IPS DF 6.9 (cell line): ENCODE measurements around the gene CLEC11A.
"Not testable (repeated sequence)": the region's sequence is repeated elsewhere in the genome, so short reads cannot be mapped to it uniquely, and the experiment has no call there.

Source experiments
- DNase-seq: peaks from one replicate; pipeline ENCODE4 v3.0.0-alpha.2; 2013; ENCODE audit warnings: low read depth, low spot score
- H3K27ac ChIP-seq: one replicate; pipeline ENCODE4 v1.5.1; 2013; ENCODE audit warnings: low read length, control low read depth
- H3K27me3 ChIP-seq: 2 replicates; pipeline ENCODE4 v1.6.1; 2013; ENCODE audit warnings: mild to moderate bottlenecking, low read length; ENCODE audit not compliant: control insufficient read depth, insufficient read depth
- H3K36me3 ChIP-seq: 2 replicates; pipeline ENCODE4 v1.6.1; 2013; ENCODE audit warnings: low read length; ENCODE audit not compliant: control insufficient read depth, insufficient read depth
- H3K4me1 ChIP-seq: 2 replicates; pipeline ENCODE4 v1.6.1; 2013; ENCODE audit warnings: low read length; ENCODE audit not compliant: control insufficient read depth, insufficient read depth
- H3K4me3 ChIP-seq: 2 replicates; pipeline ENCODE4 v1.5.1; 2013; ENCODE audit warnings: mild to moderate bottlenecking, low read length
- H3K9me3 ChIP-seq: 2 replicates; pipeline ENCODE4 v1.6.1; 2013; ENCODE audit warnings: low read length, inconsistent platforms; ENCODE audit not compliant: control insufficient read depth, insufficient read depth
- WGBS: extraction: QIAGEN DNeasy Blood & Tissue Kit; methylation state at CpG from one replicate; pipeline ENCODE4 v1.1.7; 2013; ENCODE audit warnings: mixed read lengths, missing lambda C conversion rate; ENCODE audit not compliant: insufficient read length, insufficient coverage; 5-methylcytosine and 5-hydroxymethylcytosine counted together

CLEC11A gene

DNA sequence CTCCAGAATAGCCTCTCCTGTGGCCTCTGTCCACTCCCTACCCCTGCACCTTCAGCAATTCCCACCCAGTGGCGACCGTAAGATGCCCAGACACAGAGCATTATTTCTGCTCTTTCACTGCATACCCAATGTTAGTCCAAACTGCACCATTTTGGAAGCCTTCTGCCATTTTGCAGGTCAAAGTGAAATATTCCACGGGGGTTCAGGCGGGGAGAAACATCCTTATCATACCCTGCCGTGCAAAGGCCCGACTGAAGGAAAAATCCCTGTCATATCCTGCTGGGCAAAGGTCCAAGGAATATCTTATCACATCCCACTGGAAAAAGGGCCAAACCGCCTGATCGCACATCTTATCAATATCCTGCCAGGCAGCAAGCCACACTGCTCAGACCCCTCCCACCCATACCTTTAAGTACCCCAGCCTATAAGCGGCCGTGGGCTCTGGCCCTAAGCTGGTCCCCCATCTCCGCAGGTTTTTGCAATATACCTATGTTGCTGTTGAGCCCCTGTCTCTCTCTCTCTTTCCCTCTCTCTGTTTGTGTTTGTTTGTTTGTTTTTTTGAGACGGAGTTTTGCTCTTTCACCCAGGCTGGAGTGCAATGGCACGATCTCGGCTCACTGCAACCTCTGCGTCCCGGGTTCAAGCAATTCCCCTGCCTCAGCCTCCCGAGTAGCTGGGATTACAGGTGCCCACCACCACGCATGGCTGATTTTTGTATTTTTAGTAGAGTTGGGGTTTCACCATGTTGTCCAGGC lies 18.2 kb downstream of the CLEC11A start:
- no CpG with 5 or more reads among the region's 18 CpGs for WGBS
- Histone ChIP-seq H3K4me3 (no peak overlapping the region), H3K27me3 (no peaks in the 10 kb centered on the region), H3K4me1 (no peaks in the 10 kb centered on the region), H3K27ac (no peak overlapping the region), H3K9me3 (peaks cover 17% of the 10 kb centered on the region), H3K36me3 (no peaks in the 10 kb centered on the region)
- no peak for DNase-seq

DNA sequence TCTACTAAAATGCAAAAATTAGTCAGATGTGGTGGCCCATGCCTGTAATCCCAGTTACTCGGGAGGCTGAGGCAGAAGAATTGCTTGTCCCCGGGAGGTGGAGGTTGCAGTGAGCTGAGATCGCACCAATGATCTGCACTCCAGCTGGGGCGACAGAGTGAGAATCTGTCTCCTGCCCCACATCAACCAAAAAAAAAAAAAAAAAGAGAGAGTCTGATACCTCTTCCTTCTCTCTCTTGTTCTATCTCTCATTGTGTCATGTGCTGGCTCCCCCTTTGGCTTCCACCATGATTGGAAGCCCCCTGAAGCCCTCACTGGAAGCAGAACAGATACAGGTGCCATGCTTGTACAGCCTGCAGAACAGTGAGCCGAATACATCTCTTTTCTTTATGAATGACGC lies 20.4 kb downstream of the CLEC11A start:
- no peaks in the 10 kb centered on the region for H3K27me3 ChIP-seq
- WGBS, result no CpG with 5 or more reads among the region's 6 CpGs

DNA sequence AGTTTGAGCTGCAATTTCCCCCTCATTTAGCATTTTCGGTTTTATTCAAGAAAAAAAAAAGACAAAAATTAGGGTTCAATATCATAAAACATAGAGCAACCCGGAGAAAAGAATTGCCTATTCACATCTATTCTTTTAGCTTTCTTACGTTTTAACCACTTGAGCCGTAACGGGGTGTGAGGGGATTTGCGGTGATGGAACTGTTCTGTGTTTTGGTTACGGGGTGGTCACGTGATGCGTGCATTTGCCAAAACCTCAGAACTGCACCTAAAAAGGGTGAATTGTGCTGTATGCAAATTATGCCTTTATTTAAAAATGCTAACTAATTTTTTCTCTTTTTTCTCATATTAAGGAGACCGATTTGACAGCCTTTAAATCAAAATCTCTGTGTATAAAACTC lies 22.1 kb downstream of the CLEC11A start:
- Histone ChIP-seq H3K27me3 (no peaks in the 10 kb centered on the region), H3K4me3 (no peak overlapping the region), H3K27ac (no peak overlapping the region), H3K9me3 (peaks cover 8% of the 10 kb centered on the region), H3K36me3 (no peaks in the 10 kb centered on the region), H3K4me1 (no peaks in the 10 kb centered on the region)
- WGBS, result no CpG with 5 or more reads among the region's 10 CpGs
- no peak for DNase-seq

More for the DNA sequence above, 20.4 kb downstream of the CLEC11A start:
- no peak for DNase-seq
- Histone ChIP-seq H3K4me3 (no peak overlapping the region), H3K27ac (no peak overlapping the region), H3K4me1 (no peaks in the 10 kb centered on the region), H3K36me3 (no peaks in the 10 kb centered on the region), H3K9me3 (peaks cover 16% of the 10 kb centered on the region)

DNA sequence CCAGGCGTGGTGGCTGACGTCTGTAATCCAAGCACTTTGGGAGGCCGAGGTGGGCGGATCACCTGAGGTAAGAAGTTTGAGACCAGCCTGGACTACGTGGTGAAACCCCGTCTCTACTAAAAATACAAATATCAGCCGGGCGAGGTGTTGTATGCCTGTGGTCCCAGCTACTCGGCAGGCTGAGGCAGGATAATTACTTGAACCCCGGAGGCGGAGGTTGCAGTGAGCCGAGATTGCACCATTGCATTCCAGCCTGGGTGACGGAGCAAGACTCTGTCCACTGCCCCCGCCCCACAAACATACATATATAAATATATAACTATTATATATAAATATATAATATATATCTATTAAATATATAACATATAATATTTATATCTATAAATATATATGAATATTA lies 24.0 kb downstream of the CLEC11A start:
- not testable (repeated sequence) for H3K36me3 ChIP-seq, H3K4me1 ChIP-seq, H3K27me3 ChIP-seq, H3K4me3 ChIP-seq, H3K9me3 ChIP-seq, DNase-seq, H3K27ac ChIP-seq
- no CpG with 5 or more reads among the region's 14 CpGs for WGBS

DNA sequence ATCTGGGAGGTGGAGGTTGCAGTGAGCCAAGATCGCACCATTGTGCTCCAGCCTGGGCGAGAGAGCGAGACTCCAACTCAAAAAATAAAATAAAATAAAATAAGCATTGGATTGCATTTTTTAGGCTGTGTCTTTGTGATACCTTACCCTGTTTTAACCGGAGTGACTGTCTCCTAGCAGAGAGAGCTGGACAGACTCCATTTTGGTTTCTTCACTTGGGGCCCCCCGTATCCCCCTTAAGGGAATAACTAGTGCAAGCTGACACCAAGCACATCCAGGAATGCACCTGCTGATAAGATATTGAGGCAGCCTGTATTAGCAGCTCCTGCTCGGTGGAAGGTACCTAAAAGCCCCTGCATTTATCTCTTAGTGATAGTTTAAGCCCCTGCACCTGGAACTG lies 26.3 kb downstream of the CLEC11A start:
- no peak overlapping the region for H3K27ac ChIP-seq
- H3K9me3 ChIP-seq, result no peaks in the 10 kb centered on the region; the same call in none of the 2 replicates
- no peaks in the 10 kb centered on the region for H3K27me3 ChIP-seq
- DNase-seq, result no peak
- WGBS, result no CpG with 5 or more reads among the region's 6 CpGs
- no peaks in the 10 kb centered on the region for H3K4me1 ChIP-seq
- no peak overlapping the region for H3K4me3 ChIP-seq
- H3K36me3 ChIP-seq, result no peaks in the 10 kb centered on the region

DNA sequence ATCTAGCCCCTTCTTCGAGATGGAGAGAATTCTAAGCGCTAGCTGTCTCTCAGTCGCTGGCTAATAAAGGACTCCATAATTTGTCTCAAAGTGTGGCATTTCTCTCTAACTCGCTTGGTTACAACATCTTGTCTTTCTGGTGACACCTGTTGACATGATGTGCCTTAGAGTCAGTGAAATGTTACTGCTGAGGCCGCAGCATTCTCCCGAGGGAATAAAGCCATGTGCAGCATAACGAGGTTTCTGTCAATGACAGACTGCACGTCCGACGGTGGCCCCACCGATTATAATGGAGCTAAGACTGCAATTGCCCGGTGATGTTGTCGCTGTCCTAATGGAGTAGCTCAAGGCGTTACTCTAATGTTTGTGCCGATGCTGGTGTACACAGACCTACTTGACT lies 26.8 kb downstream of the CLEC11A start:
- Histone ChIP-seq H3K4me3 (no peak overlapping the region), H3K36me3 (no peaks in the 10 kb centered on the region), H3K27me3 (no peaks in the 10 kb centered on the region), H3K9me3 (no peaks in the 10 kb centered on the region; the same call in none of the 2 replicates), H3K4me1 (no peaks in the 10 kb centered on the region), H3K27ac (no peak overlapping the region)
- WGBS, result no CpG with 5 or more reads among the region's 15 CpGs
- no peak for DNase-seq

DNA sequence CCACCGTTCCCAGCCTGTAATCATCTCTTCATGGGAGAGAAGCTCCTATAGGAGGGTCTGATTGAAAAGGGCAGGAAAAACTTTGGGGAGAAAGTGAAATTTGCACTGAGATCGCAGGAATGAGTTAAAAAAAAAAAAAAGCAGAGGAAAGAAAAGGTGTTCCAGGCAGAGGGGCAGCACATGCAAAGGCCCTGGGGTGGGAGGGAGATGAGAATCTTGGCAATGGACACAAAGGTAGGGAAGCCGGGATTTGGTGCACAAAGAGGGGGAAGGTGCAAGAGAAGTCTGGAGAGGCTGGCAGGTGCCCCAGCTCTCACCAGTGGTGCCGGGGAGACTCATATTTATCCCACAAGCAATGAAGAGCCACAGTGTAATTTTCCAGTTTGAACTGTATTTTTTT lies 30.7 kb downstream of the CLEC11A start:
- no peaks in the 10 kb centered on the region; the same call in none of the 2 replicates for H3K9me3 ChIP-seq
- no peaks in the 10 kb centered on the region for H3K27me3 ChIP-seq
- no CpG with 5 or more reads among the region's 4 CpGs for WGBS
- DNase-seq, result no peak
- no peaks in the 10 kb centered on the region for H3K36me3 ChIP-seq
- H3K27ac ChIP-seq, result no peak overlapping the region
- no peaks in the 10 kb centered on the region for H3K4me1 ChIP-seq
- H3K4me3 ChIP-seq, result no peak overlapping the region

DNA sequence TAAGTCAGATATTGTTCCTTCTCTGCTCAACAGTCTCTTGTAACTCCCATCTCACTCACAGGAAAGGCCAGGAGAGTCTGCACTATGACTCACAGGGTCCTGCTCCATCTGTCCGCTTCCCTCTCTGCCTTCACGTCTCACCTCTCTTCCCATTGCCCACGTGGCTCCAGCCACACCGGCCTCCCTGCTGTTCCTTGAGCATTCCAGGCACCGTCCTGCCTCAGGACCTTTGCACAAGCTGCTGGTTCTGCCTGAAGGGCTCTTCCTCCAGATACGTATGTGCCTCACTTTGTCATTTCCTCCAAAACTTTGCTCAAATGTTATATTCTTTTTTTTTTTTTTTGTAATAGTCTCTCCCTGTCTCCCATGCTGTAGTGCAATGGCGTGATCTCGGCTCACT lies 33.1 kb downstream of the CLEC11A start:
- not testable (repeated sequence) for H3K4me3 ChIP-seq, H3K27ac ChIP-seq, H3K9me3 ChIP-seq, H3K36me3 ChIP-seq, H3K4me1 ChIP-seq, DNase-seq, H3K27me3 ChIP-seq
- no CpG with 5 or more reads among the region's 8 CpGs for WGBS

DNA sequence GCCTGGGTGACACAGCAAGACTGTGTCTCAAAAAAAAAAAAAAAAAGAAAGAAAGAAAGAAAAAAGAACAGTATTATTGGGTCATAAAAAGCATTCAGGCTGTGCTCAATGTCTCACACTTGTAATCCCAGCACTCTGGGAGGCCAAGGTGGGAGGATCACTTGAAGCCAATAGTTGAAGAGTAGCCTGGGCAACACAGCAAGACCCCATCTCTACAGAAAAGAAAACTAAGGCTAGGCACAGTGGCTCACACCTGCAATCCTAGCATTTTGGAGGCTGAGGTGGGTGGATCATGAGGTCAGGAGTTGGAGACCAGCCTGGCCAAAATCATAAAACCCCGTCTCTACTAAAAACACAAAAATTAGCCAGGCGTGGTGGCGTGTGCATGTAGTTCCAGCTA lies 34.5 kb downstream of the CLEC11A start:
- H3K9me3 ChIP-seq, H3K36me3 ChIP-seq, DNase-seq, H3K27me3 ChIP-seq, H3K4me3 ChIP-seq, H3K4me1 ChIP-seq, H3K27ac ChIP-seq: not testable (repeated sequence)
- no CpG with 5 or more reads among the region's 3 CpGs for WGBS

DNA sequence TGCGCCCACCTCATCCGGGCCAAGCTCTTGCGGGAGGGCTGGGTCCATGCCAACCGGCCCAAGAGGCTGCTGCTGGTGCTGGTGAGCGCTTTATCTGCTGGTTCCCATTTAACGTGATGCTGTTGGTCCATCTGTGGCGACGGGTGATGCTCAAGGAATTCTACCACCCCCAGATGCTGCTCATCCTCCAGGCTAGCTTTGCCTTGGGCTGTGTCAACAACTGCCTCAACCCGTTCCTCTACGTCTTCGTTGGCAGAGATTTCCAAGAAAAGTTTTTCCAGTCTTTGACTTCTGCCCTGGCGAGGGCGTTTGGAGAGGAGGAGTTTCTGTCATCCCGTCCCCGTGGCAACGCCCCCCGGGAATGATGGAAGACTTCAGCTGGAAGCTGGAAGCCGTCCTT lies 35.9 kb downstream of the CLEC11A start:
- not testable (repeated sequence) for H3K36me3 ChIP-seq, DNase-seq, H3K4me3 ChIP-seq, H3K9me3 ChIP-seq, H3K4me1 ChIP-seq, H3K27ac ChIP-seq, H3K27me3 ChIP-seq
- no CpG with 5 or more reads among the region's 18 CpGs for whole genome bisulfite sequencing

DNA sequence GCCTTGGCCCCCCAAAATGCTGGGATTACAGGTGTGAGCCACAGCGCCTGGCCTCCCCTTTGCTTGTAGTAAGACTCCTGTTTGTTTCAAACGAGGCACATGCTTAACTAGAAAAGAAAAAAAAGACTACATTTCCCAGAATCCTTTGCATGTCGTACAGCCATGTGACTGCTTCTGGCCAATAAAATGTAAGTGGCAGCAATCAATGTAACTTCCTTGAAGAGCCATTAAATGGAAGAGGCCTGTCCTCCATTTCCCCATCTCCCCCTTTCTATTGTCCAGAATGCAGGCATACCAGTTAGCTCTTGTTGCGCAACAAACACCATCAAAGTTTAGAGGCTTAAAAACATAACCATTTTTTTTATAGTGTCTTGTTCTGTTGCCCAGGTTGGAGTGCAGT lies 36.7 kb downstream of the CLEC11A start:
- WGBS, result no CpG with 5 or more reads among the region's 4 CpGs
- no peak overlapping the region for H3K4me3 ChIP-seq
- no peaks in the 10 kb centered on the region for H3K36me3 ChIP-seq
- no peaks in the 10 kb centered on the region for H3K27me3 ChIP-seq
- no peaks in the 10 kb centered on the region for H3K4me1 ChIP-seq
- DNase-seq, result no peak
- no peaks in the 10 kb centered on the region; the same call in 1 of the 2 replicates for H3K9me3 ChIP-seq
- no peak overlapping the region for H3K27ac ChIP-seq
